MM.1S (cell line): ENCODE data around the gene ACOT12.

Source experiments
- DNase-seq: peaks from one replicate; pipeline ENCODE4 v3.0.0-alpha.2; 2015
- H2AFZ ChIP-seq: fragments of 300-600 bp; sonication (generic); 2 replicates; pipeline ENCODE4 v1.6.0; 2016; ENCODE audit warnings: antibody characterized with exemption, low read length
- H3F3A ChIP-seq: fragments of 300-600 bp; sonication (generic); 2 replicates; pipeline ENCODE4 v1.6.1; 2016; ENCODE audit warnings: mild to moderate bottlenecking, antibody characterized with exemption, low read length, moderate library complexity, mixed read lengths; ENCODE audit not compliant: insufficient read depth
- H3K27ac ChIP-seq: fragments of 300-600 bp; sonication (generic); 2 replicates; pipeline ENCODE4 v1.5.1; 2016; ENCODE audit warnings: mild to moderate bottlenecking, low read length
- H3K27me3 ChIP-seq: fragments of 300-600 bp; sonication (generic); replicated peaks from 2 replicates; pipeline ENCODE4 v1.6.0; 2016; ENCODE audit warnings: low read length; ENCODE audit not compliant: insufficient read depth
- H3K36me3 ChIP-seq: fragments of 300-600 bp; sonication (generic); replicated peaks from 2 replicates; pipeline ENCODE4 v1.6.1; 2016; ENCODE audit warnings: mild to moderate bottlenecking, low read length, mixed read lengths; ENCODE audit not compliant: insufficient read depth
- H3K4me1 ChIP-seq: fragments of 300-600 bp; sonication (generic); 2 replicates; pipeline ENCODE4 v1.6.1; 2016; ENCODE audit warnings: low read length, mixed read lengths
- H3K4me2 ChIP-seq: fragments of 300-600 bp; sonication (generic); 2 replicates; pipeline ENCODE4 v1.6.0; 2016; ENCODE audit warnings: low read depth, low read length
- H3K4me3 ChIP-seq: fragments of 300-600 bp; sonication (generic); 2 replicates; pipeline ENCODE4 v1.5.1; 2016; ENCODE audit warnings: low read length, mixed read lengths
- H3K79me2 ChIP-seq: fragments of 300-600 bp; sonication (generic); 2 replicates; pipeline ENCODE4 v1.6.1; 2016; ENCODE audit warnings: mixed run types, low read length, mixed read lengths
- H3K9ac ChIP-seq: fragments of 300-600 bp; sonication (generic); 2 replicates; pipeline ENCODE4 v1.6.1; 2016; ENCODE audit warnings: low read length, mixed read lengths
- H3K9me2 ChIP-seq: fragments of 300-600 bp; sonication (generic); replicated peaks from 2 replicates; pipeline ENCODE4 v1.6.1; 2016; ENCODE audit warnings: mild to moderate bottlenecking, low read length, mixed read lengths; ENCODE audit not compliant: insufficient read depth
- H3K9me3 ChIP-seq: fragments of 300-600 bp; sonication (generic); replicated peaks from 2 replicates; pipeline ENCODE4 v1.6.1; 2016; ENCODE audit warnings: mild to moderate bottlenecking, low read length, mixed read lengths; ENCODE audit not compliant: insufficient read depth
- H4K20me1 ChIP-seq: fragments of 300-600 bp; sonication (generic); 2 replicates; pipeline ENCODE4 v1.6.1; 2016; ENCODE audit warnings: mild to moderate bottlenecking, low read length, moderate library complexity, mixed read lengths; ENCODE audit not compliant: insufficient read depth
- CTCF ChIP-seq: fragments of 300-600 bp; sonication (generic); IDR thresholded peaks from 2 replicates; pipeline ENCODE4 v1.5.1; 2016; ENCODE audit warnings: antibody characterized with exemption, low read length, mixed read lengths
- EZH2 ChIP-seq: fragments of 300-600 bp; sonication (generic); optimal IDR thresholded peaks from 2 replicates; pipeline ENCODE3; 2017; ENCODE audit warnings: low read depth, mild to moderate bottlenecking, antibody characterized with exemption, low read length, mixed read lengths
- EZH2phosphoT487 ChIP-seq: fragments of 300-600 bp; sonication (generic); IDR thresholded peaks from 2 replicates; pipeline ENCODE4 v1.6.1; 2018; ENCODE audit warnings: antibody characterized with exemption, low read length

Gene ACOT12

GRCh38 chr5:81383867-81384266 lies 10.1 kb downstream of the ACOT12 start:
- DNase-seq, result no peak
- no peaks in the 10 kb centered on the region for H3K9me2 ChIP-seq
- no peaks in the 10 kb centered on the region for H3K9me3 ChIP-seq
- no peak for TF ChIP-seq EZH2phosphoT487
- no peak for TF ChIP-seq EZH2
- no peaks in the 10 kb centered on the region for H3K4me1 ChIP-seq
- no peak overlapping the region for H3K27ac ChIP-seq
- no peaks in the 10 kb centered on the region for H3K36me3 ChIP-seq
- H4K20me1 ChIP-seq, result no peaks in the 10 kb centered on the region
- no peaks in the 10 kb centered on the region for H3K79me2 ChIP-seq
- H2AFZ ChIP-seq, result no peak overlapping the region
- no peaks in the 10 kb centered on the region for H3K27me3 ChIP-seq
- H3K4me3 ChIP-seq, result no peak overlapping the region
- no peak overlapping the region for H3K4me2 ChIP-seq
- H3K9ac ChIP-seq, result no peak overlapping the region
- H3F3A ChIP-seq, result no peaks in the 10 kb centered on the region

- H3K27me3 ChIP-seq, result no peaks in the 10 kb centered on the region
- H3K4me3 ChIP-seq, result no peak overlapping the region
- H3K27ac ChIP-seq, result no peak overlapping the region
- no peak overlapping the region for H3K4me2 ChIP-seq
- H3K79me2 ChIP-seq, result no peaks in the 10 kb centered on the region
- H3K36me3 ChIP-seq, result no peaks in the 10 kb centered on the region
- H3K9ac ChIP-seq, result no peak overlapping the region
- H3K4me1 ChIP-seq, result no peaks in the 10 kb centered on the region; the same call in 1 of the 2 replicates
- no peak overlapping the region for H2AFZ ChIP-seq
- no peaks in the 10 kb centered on the region for H4K20me1 ChIP-seq
- DNase-seq, result no peak
- no peaks in the 10 kb centered on the region for H3K9me2 ChIP-seq
- no peaks in the 10 kb centered on the region for H3K9me3 ChIP-seq
- no peaks in the 10 kb centered on the region for H3F3A ChIP-seq
- TF ChIP-seq EZH2 (no peak), EZH2phosphoT487 (no peak), CTCF (no peak)
Measured at GRCh38 chr5:81371354-81371876, 22.5 kb downstream of the ACOT12 start.

- Histone ChIP-seq H3K27me3 (no peaks in the 10 kb centered on the region), H3K4me3 (no peak overlapping the region), H3K27ac (no peak overlapping the region), H3K36me3 (no peaks in the 10 kb centered on the region), H3F3A (no peaks in the 10 kb centered on the region), H3K4me2 (no peak overlapping the region), H3K4me1 (no peaks in the 10 kb centered on the region; the same call in 1 of the 2 replicates), H3K9me2 (no peaks in the 10 kb centered on the region), H3K9me3 (no peaks in the 10 kb centered on the region), H4K20me1 (no peaks in the 10 kb centered on the region), H3K9ac (no peak overlapping the region), H2AFZ (no peak overlapping the region), H3K79me2 (no peaks in the 10 kb centered on the region)
- no peak for TF ChIP-seq EZH2
- no peak for TF ChIP-seq CTCF
- no peak for TF ChIP-seq EZH2phosphoT487
- no peak for DNase-seq
Measured at GRCh38 chr5:81370912-81371311, 23.0 kb downstream of the ACOT12 start.

- Histone ChIP-seq H3K27me3 (no peaks in the 10 kb centered on the region), H3K36me3 (no peaks in the 10 kb centered on the region), H3K4me3 (no peak overlapping the region), H3K9me3 (no peaks in the 10 kb centered on the region), H3K79me2 (no peaks in the 10 kb centered on the region), H3K9me2 (no peaks in the 10 kb centered on the region), H3K4me2 (no peak overlapping the region), H4K20me1 (no peaks in the 10 kb centered on the region), H3K4me1 (no peaks in the 10 kb centered on the region; the same call in 1 of the 2 replicates), H3K27ac (no peak overlapping the region), H2AFZ (no peak overlapping the region), H3F3A (no peaks in the 10 kb centered on the region), H3K9ac (no peak overlapping the region)
- TF ChIP-seq EZH2 (no peak), EZH2phosphoT487 (no peak), CTCF (no peak)
- DNase-seq, result no peak
Measured at GRCh38 chr5:81365541-81365940, 28.4 kb downstream of the ACOT12 start.
